Astrocyte (in vitro differentiated cells and primary cell): ENCODE measurements around the gene IER2.

Experiments used
- EZH2 ChIP-seq: IDR thresholded peaks from 2 replicates; pipeline ENCODE4 v1.6.1; 2012; ENCODE audit warnings: mild to moderate bottlenecking, low read length, inconsistent platforms; ENCODE audit not compliant: insufficient read depth
- TF ChIP-seq, protein P1 (sequence below): IDR thresholded peaks from 2 replicates; pipeline ENCODE4 v1.5.1; 2011; ENCODE audit warnings: low read depth, mild to moderate bottlenecking, inconsistent platforms, low read length, moderate library complexity; ENCODE audit not compliant: insufficient read depth

DNA sequence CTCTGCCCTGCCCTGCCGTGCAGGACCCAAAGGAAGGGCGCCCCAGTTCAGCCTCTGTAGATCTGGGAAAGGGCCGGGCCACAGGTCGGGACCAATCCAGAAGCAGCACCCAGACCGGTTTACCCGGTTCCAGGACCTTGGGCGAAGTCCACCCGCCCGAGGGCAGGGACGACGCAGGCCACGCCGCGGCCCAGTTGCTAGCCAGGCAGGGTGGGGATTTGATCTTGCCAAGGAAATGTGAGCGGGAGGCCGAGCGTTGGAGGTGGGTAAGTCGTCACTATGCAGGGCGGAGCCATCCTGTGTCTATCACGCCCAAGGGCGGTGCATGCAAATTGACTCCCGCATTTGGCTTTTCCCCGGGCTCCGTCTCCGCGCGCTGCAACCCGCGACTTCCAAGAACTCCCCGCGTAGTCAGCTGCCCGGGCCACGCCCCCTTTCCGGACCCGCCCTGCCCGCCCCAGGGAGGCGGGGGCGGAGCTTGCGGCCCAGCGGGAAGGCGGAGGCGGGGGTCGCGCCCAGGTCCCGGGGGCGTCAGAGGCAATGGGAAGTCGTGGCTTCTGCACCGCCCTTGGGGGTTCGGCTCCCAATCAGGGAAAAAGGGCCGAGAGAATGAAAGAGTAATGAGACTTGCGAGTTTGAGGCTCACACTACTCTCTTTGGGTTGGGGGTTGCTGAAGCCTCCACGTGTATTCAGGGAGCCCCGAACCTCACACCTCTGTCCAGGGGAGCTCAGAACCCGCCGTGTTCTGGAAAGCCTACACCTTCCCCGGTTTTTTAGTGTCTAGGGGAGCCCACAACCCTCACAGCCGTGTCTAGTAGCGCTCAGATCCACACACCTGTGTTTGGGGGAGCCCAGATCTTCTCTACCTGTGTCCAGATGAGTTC lies 12.8 kb downstream of the IER2 start:
- TF ChIP-seq, protein P1, sequence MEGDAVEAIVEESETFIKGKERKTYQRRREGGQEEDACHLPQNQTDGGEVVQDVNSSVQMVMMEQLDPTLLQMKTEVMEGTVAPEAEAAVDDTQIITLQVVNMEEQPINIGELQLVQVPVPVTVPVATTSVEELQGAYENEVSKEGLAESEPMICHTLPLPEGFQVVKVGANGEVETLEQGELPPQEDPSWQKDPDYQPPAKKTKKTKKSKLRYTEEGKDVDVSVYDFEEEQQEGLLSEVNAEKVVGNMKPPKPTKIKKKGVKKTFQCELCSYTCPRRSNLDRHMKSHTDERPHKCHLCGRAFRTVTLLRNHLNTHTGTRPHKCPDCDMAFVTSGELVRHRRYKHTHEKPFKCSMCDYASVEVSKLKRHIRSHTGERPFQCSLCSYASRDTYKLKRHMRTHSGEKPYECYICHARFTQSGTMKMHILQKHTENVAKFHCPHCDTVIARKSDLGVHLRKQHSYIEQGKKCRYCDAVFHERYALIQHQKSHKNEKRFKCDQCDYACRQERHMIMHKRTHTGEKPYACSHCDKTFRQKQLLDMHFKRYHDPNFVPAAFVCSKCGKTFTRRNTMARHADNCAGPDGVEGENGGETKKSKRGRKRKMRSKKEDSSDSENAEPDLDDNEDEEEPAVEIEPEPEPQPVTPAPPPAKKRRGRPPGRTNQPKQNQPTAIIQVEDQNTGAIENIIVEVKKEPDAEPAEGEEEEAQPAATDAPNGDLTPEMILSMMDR = no peak
- no peak for TF ChIP-seq EZH2
